IPS-20b (cell line): Measurements from ENCODE around the gene IQSEC1.

Source experiments
- H3K27ac ChIP-seq: one replicate; pipeline ENCODE4 v1.5.1; 2013; ENCODE audit warnings: low read length
- H3K27me3 ChIP-seq: 2 replicates; pipeline ENCODE4 v1.6.1; 2013; ENCODE audit warnings: mild to moderate bottlenecking, low read length, inconsistent platforms; ENCODE audit not compliant: insufficient read depth
- H3K36me3 ChIP-seq: 2 replicates; pipeline ENCODE4 v1.6.1; 2013; ENCODE audit warnings: low read depth, mild to moderate bottlenecking, inconsistent platforms, low read length, moderate library complexity; ENCODE audit not compliant: insufficient read depth
- H3K4me1 ChIP-seq: 2 replicates; pipeline ENCODE4 v1.6.1; 2013; ENCODE audit warnings: mild to moderate bottlenecking, control low read depth, inconsistent platforms, low read length, moderate library complexity; ENCODE audit not compliant: insufficient read depth
- H3K4me3 ChIP-seq: 2 replicates; pipeline ENCODE4 v1.5.1; 2013; ENCODE audit warnings: mild to moderate bottlenecking, low read length, inconsistent platforms
- H3K9ac ChIP-seq: 2 replicates; pipeline ENCODE4 v1.6.1; 2013; ENCODE audit warnings: low read depth, mild to moderate bottlenecking, inconsistent platforms, low read length, moderate library complexity
- H3K9me3 ChIP-seq: 2 replicates; pipeline ENCODE4 v1.6.1; 2013; ENCODE audit warnings: mild to moderate bottlenecking, low read depth, low read length, inconsistent platforms; ENCODE audit not compliant: insufficient read depth

Gene IQSEC1

GRCh38 chr3:12980596-12981290, 92.5 kb downstream of the IQSEC1 start:
- Histone ChIP-seq H3K9ac (no peak overlapping the region), H3K9me3 (no peaks in the 10 kb centered on the region), H3K27me3 (no peaks in the 10 kb centered on the region), H3K27ac (no peak overlapping the region), H3K4me3 (no peak overlapping the region), H3K36me3 (no peaks in the 10 kb centered on the region), H3K4me1 (peaks cover 19% of the 10 kb centered on the region)

DNA sequence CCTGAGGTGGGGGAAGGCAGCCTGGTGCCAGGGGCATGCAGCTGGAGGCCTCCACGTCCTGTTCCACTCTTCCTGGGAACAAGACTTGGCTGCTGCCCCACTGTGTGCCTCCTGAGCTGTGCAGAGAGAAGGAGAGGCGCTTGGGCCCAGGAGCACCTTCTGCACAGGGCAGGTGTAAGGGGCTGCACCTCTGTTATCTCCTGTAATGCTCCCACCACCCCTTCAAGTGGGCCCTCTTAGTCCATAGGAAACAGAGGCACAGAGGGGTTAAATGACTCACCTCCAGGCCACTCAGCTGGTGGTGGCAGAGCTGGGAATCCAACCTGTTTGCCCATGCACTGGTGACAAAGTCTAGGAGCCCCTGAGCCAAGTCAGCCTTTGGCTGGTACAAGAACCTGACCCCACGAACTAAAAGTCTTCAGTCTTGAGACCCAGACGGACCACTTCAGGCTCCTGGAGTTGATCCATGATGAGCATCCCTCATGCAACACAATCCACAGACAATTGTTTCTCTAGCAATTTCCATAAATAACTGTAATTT, 93.2 kb downstream of the IQSEC1 start:
- Histone ChIP-seq H3K4me1 (peaks cover 19% of the 10 kb centered on the region), H3K27ac (no peak overlapping the region), H3K4me3 (no peak overlapping the region), H3K27me3 (no peaks in the 10 kb centered on the region), H3K9ac (no peak overlapping the region), H3K9me3 (no peaks in the 10 kb centered on the region), H3K36me3 (no peaks in the 10 kb centered on the region)

DNA sequence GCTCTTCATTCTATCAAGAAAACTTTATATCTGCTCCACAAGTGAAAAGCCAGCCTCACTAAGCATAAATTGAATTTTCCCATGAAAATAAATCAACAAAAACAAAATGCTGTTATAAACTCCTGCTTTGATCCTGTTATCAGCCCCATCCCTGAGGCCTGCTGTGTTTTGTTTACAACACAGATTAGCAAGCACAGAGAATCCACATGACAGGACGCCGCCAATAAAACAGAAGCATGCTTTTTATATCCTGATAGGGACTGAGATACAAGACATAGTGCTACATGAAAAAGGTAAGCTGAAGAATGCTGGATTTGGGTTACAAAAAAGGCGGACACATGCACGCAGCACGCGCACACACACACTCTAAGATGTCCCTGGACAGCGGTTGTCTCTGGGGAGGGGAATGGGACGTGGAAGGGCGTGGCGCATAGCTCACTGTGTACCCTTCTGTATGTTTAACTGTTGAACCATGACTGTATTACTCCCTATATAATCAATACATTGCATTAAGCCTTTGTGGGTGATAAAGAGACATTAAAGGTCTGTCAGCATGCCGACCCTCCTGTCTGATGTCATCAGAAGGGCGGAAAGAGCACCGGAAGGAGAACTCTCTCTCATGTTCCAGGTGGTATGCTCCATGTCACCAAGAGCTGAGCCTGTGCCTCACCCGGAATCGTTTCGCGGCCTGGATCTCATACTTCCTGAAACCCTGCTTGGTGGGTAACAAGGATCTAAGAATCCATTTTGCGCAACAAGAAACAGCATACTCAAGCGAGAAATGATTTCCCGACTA, 93.9 kb downstream of the IQSEC1 start:
- Histone ChIP-seq H3K36me3 (no peaks in the 10 kb centered on the region), H3K9ac (no peak overlapping the region), H3K27me3 (no peaks in the 10 kb centered on the region), H3K4me1 (peaks cover 18% of the 10 kb centered on the region), H3K27ac (no peak overlapping the region), H3K9me3 (no peaks in the 10 kb centered on the region), H3K4me3 (no peak overlapping the region)

DNA sequence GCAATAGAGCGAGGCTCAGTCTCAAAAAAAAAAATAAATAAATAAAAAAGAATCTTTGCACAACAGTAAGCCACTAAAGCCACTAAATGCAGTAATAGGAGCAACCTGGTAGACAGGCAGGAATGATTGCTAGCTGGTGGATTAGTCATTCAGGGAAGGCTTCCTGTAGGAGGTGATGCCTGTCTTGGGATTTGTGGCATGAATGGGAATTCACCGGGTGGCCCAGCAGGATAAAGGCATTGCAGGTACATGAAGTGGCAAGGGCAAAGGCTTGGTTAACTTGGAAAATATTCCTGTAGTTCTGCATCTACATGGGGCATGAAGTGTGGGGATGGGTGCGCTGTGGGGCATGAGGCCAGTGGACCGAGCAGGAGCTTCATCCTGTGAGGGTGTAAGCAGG, 94.5 kb downstream of the IQSEC1 start:
- Histone ChIP-seq H3K36me3 (no peaks in the 10 kb centered on the region), H3K4me1 (peaks cover 17% of the 10 kb centered on the region), H3K4me3 (no peak overlapping the region)

DNA sequence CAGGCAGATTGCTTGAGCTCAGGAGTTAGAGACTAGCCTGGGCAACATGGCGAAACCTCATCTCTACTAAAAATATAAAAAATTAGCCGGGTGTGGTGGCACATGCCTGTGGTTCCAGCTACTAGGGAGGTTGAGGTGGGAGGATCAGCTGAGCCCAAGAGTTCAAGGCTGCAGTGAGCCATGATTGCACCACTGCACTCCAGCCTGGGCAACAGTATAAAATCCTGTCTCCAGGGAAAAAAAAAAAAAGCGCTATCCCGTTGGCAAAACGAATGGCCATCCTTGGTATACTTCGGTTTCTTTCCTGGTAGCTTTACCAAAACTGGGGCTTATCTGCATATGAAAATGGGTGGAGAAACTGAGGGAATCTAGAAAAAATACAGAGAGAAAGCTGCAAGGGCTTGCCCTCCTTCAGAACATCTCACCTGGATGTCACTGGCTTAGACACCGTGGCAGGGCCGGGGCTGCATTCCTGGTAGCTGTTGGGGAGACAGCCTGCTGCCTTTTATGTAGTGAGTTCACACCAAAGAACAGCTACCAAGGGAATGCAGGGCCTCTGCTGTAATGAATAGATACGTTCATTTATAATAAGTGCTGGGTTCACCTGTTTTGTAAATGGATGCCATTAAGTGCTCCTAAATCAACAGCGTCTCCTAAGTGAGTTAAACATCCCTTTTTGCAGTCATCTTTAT, 96.0 kb downstream of the IQSEC1 start:
- H3K4me1 ChIP-seq: peaks cover 17% of the 10 kb centered on the region
- H3K27ac ChIP-seq: no peak overlapping the region
- H3K9me3 ChIP-seq: no peaks in the 10 kb centered on the region
- H3K4me3 ChIP-seq: no peak overlapping the region
- H3K36me3 ChIP-seq: no peaks in the 10 kb centered on the region
- no peaks in the 10 kb centered on the region for H3K27me3 ChIP-seq
- no peak overlapping the region for H3K9ac ChIP-seq

More for the DNA sequence above, 94.5 kb downstream of the IQSEC1 start:
- no peak overlapping the region for H3K27ac ChIP-seq
- no peak overlapping the region for H3K9ac ChIP-seq
- no peaks in the 10 kb centered on the region for H3K9me3 ChIP-seq
- H3K27me3 ChIP-seq: no peaks in the 10 kb centered on the region

DNA sequence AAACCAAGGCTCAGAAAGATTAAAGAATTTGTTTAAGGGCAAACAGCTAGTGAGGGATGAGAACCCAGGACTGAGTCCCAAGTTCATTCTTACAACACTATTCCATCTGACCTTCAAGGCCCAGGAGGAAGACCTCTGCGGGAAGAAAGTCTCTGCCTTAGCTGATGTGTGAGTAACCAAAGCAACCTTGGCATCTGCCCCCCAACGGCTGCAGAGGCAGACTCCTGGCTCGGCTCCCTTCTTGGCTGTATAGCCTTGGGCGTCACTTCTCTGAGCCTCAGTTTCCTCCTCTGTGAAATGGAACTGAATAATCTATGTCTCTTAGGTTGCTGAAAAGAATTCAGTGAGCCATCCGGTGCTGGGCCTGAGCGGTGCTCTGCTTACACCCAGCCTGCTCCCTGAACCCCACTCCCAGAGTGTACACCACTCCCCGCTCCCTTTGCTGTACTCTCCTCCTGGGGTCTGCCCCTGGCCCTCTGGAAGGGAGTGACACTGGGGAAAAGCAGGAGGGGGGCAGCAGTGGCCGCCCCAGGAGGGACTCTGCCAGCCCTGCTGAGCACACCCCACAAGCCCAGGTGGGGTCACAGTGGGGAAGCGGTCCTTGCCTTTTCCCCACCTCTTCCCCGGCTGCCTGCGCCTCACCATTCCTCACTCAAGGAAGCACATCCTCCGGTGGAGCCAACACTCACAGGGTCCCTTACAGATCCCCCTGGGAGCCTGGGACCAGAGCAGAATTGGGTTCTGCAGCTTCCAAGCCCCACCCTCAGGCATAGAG, 97.3 kb downstream of the IQSEC1 start:
- Histone ChIP-seq H3K36me3 (no peaks in the 10 kb centered on the region), H3K4me1 (peaks cover 17% of the 10 kb centered on the region), H3K9ac (no peak overlapping the region), H3K9me3 (no peaks in the 10 kb centered on the region), H3K27me3 (no peaks in the 10 kb centered on the region), H3K4me3 (no peak overlapping the region), H3K27ac (no peak overlapping the region)

GRCh38 chr3:12974819-12975218, 98.4 kb downstream of the IQSEC1 start:
- H3K9me3 ChIP-seq: no peaks in the 10 kb centered on the region
- H3K27me3 ChIP-seq: peaks cover 2% of the 10 kb centered on the region; the same call in 1 of the 2 replicates
- H3K9ac ChIP-seq: no peak overlapping the region
- no peaks in the 10 kb centered on the region for H3K36me3 ChIP-seq
- peaks cover 17% of the 10 kb centered on the region; the same call in 1 of the 2 replicates for H3K4me1 ChIP-seq
- no peak overlapping the region for H3K27ac ChIP-seq
- no peak overlapping the region for H3K4me3 ChIP-seq

DNA sequence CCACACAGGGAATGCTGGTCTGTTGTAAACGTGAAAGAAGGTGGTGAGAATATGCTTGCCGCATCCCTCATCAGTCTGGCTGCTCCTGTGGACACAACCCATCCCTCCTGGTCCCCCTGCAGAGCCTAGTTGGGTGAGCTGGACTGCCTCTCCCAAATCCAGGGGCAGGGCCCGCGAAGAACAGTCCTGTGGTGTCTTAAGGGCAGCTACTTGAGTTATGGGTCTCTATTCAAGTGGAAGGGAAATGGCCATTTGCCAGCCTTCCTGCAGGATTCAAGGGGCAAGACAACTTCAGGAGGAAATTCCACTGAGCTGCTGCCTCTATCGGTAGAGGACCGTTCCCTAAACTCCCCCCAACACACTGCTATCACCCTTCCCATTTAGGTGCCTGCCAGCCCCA, 98.9 kb downstream of the IQSEC1 start:
- Histone ChIP-seq H3K4me3 (no peak overlapping the region), H3K27ac (no peak overlapping the region), H3K36me3 (no peaks in the 10 kb centered on the region), H3K9ac (no peak overlapping the region), H3K27me3 (peaks cover 7% of the 10 kb centered on the region), H3K9me3 (no peaks in the 10 kb centered on the region), H3K4me1 (peaks cover 20% of the 10 kb centered on the region; the same call in 1 of the 2 replicates)

- Histone ChIP-seq H3K27me3 (peaks cover 12% of the 10 kb centered on the region), H3K4me3 (no peak overlapping the region), H3K4me1 (peaks cover 18% of the 10 kb centered on the region; the same call in 1 of the 2 replicates), H3K9ac (no peak overlapping the region), H3K36me3 (no peaks in the 10 kb centered on the region), H3K27ac (no peak overlapping the region), H3K9me3 (no peaks in the 10 kb centered on the region)
These were observed 99.4 kb downstream of the IQSEC1 start for GRCh38 chr3:12973827-12974226.

DNA sequence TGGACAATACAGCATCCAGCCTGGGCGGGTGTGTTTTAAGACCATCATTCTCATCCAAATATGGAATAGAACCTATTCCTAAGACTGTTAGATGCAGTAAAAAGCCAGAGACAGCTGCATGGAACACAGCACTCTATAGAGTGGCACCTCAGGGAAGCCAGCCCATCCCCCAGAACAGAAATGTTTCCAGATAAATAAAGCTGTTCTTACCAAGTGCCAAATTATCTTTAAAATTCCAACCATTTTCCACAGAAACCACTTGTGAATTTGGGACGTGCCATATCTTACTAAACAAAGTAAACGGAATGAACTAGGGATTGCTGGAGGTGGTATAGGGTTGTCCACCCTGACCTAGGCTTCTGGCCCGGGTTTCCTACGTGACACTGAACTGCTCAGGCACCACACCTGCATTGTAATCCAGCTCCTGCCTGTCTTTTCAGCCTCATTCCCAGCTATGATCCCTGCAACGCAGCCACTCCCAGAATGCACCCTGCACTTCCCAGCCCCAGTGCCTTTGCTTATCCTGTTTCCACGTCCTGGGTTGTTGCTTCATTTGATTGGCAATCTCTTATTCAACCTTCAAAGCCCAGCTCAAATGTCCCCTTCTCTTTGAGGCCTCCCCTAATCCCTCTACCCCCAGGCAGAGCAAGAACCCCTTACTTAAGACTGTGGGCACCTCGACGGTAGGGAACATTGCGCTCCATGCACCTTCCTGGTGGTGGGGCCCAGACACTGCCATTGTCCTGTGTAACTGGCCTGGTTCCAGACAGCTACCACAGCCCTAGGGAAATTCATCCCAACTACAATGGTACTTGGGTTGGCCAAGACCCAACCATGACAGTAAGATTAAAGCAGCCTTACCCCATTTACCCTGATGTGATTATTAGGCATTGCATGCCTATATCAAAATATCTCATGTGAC, 100.2 kb downstream of the IQSEC1 start:
- Histone ChIP-seq H3K27ac (no peak overlapping the region), H3K4me3 (no peak overlapping the region), H3K9me3 (no peaks in the 10 kb centered on the region), H3K36me3 (no peaks in the 10 kb centered on the region), H3K27me3 (peaks cover 20% of the 10 kb centered on the region), H3K9ac (no peak overlapping the region), H3K4me1 (peaks cover 15% of the 10 kb centered on the region; the same call in 1 of the 2 replicates)
